ENCODE results near the gene DDX27.
"Not testable (repeated sequence)": the region's sequence is repeated elsewhere in the genome, so short reads cannot be mapped to it uniquely, and the experiment has no call there.

Gene DDX27, protein sequence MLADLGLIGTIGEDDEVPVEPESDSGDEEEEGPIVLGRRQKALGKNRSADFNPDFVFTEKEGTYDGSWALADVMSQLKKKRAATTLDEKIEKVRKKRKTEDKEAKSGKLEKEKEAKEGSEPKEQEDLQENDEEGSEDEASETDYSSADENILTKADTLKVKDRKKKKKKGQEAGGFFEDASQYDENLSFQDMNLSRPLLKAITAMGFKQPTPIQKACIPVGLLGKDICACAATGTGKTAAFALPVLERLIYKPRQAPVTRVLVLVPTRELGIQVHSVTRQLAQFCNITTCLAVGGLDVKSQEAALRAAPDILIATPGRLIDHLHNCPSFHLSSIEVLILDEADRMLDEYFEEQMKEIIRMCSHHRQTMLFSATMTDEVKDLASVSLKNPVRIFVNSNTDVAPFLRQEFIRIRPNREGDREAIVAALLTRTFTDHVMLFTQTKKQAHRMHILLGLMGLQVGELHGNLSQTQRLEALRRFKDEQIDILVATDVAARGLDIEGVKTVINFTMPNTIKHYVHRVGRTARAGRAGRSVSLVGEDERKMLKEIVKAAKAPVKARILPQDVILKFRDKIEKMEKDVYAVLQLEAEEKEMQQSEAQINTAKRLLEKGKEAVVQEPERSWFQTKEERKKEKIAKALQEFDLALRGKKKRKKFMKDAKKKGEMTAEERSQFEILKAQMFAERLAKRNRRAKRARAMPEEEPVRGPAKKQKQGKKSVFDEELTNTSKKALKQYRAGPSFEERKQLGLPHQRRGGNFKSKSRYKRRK

GRCh38 chr20:49219091-49219923 lies at the start of gene DDX27:
DDX27 (plus strand) TSS chr20:49219416; CDS start chr20:49219449, 33 bp downstream.
- DNase-seq (ENCODE audit: low read depth in 2 of 2) = peak; percentile 94 to 95

DNA sequence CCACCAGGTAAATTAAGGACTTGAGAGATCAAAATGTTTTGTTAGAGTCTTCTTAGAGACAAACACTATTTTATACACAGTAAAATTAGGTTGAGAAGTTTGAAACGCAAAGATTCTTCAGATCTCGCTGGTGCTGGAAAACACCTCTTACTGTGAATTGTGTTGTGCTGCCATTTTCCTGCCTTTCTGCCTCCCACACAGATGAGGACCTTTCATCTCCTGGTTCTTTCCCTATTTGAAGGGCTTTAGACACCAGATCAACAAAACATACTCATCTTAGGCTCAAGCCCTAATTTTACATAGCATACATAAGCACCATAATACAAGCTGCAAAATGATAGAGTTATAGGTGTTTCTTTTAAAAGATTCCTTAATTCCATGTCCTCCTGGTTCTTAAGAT lies 49.7 kb upstream of the DDX27 start:
- no peak for DNase-seq (ENCODE audit: low read depth in 2 of 2)

- DNase-seq (ENCODE audit: low read depth in 2 of 2) = no peak
Observed at GRCh38 chr20:49170714-49171113, 48.5 kb upstream of the DDX27 start.

GRCh38 chr20:49171909-49172308 lies 47.3 kb upstream of the DDX27 start:
- DNase-seq (ENCODE audit: low read depth in 2 of 2) = no peak

DNA sequence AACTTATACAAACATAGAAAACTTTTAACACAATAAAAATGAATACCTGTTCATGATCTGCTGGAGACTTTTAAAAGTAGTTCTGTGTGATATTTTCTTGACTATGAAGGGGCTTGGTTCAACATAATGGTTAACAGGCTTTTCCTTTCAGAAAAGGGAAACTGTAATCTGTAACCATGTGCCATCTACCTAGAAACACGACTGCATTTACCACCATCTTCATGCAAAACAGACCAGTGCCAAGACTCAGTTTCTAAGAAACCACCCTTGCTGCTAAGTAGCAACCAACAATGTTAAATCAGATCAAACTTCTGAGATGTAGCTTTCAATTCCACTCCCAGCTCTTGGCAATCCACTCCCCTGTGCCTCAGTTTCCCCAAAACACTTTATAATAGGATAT lies 46.8 kb upstream of the DDX27 start:
- no peak for DNase-seq (ENCODE audit: low read depth in 2 of 2)

DNA sequence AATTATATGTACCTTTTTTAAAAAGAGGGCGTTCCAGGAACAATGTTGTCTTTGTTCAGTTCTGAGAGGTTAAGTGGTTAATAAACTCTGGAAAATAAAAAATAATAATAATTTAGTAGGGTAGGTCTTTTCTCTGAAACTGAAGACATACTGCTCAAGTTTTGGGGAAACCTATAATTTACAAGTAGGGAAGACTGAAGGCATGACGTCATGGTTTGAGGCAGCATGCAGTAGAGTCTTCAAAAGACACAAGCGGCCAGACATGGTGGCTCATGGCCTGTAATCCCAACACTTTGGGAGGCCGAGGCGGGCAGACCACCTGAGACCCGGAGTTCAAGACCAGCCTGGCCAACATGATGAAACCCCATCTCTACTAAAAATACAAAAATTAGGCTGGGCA lies 45.0 kb upstream of the DDX27 start:
- no peak for DNase-seq (ENCODE audit: low read depth in 2 of 2)

- DNase-seq (ENCODE audit: low read depth in 2 of 2) = no peak
Observed at GRCh38 chr20:49179368-49180277, 39.6 kb upstream of the DDX27 start.

DNA sequence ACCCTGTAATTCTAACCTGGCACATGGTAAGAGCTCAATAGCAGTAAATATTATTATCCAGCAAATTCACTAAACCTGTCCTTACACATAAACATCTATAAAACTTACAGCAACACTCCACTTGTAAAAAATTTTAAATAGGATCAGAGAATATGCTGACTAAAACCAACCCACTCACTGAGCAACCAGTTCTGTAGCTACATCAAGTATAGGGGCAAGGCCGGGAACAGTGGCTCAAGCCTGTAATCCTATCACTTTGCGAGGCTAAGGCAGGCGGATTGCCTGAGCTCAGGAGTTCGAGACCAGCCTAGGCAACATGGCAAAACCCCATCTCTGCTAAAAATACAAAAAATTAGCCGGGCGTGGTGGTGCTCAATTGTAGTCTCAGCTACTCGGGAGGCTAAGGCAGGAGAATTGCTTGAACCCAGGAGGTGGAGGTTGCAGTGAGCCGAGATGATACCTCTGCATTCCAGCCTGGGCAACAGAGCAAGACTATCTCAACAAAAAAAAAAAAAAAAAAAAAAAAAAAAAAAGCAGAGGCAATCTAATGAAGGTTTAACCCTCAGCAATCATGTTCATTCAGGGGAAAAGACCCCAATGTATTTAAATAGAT lies 37.8 kb upstream of the DDX27 start:
- DNase-seq (ENCODE audit: low read depth in 2 of 2) = no peak

DNA sequence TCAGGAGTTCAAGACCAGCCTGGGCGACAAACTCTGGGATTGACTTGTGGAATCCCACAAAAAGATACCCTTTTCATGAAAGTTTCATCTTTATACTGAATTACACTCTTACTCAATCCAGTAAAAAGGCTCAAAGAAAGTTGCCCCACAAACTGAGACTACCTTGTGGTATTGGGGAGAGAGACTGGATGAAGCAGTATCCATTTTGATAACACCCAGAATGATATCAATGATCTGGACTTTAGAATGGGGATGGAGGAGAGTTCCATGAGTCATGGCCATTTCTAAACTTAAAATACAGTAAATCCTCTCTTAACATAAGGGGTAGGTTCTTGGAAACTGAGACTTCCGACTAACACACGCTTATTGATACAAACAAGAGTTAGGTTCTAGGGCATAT lies 35.8 kb upstream of the DDX27 start:
- DNase-seq (ENCODE audit: low read depth in 2 of 2) = no peak

DNA sequence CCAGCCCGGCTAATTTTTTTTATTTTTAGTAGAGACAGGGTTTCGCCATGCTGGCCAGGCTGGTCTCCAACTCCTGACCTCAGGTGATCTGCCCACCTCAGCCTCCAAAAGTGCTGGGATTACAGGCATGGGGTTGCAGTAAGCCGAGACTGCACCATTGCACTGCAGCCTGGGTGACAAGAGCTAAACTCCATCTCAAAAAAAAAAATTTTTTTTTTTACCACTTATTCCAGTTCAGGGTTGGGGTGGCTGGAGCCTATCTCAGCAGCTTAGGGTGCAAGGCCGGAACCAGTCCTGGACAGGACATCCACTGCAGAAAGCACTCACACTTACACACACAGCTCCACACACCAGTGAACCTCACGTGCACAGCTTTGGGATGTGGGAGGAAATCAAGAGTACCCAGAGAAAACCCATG lies 35.1 kb upstream of the DDX27 start:
- not testable (repeated sequence) for DNase-seq (ENCODE audit: low read depth in 2 of 2)

DNA sequence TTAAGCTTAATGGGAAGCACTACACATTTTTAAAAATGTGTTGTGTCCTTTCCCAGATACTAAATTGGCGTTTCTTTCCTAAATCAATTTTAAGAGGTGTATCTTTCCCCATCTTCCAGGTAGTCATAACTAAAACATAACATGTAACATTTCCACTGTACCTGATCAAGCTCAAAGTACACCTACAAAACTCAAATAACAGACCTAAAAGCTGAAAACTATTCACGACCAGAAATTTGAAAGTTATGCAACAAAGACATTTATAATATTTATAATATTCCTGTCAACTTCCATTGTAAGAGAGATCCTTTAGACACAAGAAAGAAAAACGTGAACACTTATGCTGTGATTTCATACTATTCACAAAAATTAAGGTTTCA lies 34.5 kb upstream of the DDX27 start:
- DNase-seq (ENCODE audit: low read depth in 2 of 2) = no peak

- no peak for DNase-seq (ENCODE audit: low read depth in 2 of 2)
Observed at GRCh38 chr20:49185071-49185761, 34.0 kb upstream of the DDX27 start.

DNA sequence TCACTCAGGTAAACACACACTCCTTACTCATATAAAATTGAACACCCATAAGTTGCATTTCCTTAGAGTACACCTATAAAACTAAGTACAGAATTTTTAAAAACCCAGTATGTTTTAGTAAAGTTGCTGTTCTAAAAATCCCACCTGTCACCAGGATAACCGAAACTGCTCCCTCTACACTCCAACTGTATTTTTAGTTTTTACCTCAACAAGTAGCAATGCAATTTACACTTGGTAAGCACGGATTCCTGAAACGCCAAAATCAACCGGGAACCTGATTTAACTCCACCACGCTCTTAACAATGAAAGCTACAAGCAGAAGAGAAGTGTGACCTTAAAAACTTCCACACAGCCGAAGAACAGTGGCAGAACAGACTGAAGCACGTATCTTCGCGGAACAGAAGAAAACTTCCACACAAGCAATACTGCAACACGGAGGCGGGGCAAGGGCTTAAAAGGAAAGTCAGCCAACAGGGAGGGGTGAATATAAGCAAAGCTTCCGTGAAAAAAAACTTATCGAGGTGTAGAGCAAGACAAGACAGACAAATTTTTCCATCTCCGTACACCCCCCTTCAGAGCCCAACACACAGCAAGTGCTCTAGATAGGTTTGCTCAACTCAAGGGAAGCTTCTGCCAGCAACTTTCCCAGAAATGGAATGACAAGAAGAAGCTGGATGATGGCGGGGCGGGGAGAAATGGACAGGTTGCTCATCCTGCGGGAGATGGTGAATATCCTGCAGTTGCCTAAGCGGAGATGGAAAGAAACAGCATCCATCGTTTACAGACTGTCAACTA lies 32.5 kb upstream of the DDX27 start:
- DNase-seq (ENCODE audit: low read depth in 2 of 2) = peak; percentile 47 to 63

- DNase-seq (ENCODE audit: low read depth in 2 of 2) = no peak
Observed at GRCh38 chr20:49187330-49187850, 31.8 kb upstream of the DDX27 start.

- DNase-seq (ENCODE audit: low read depth in 2 of 2) = peak; percentile 88 to 90
Observed at GRCh38 chr20:49187851-49188641, 31.2 kb upstream of the DDX27 start, which contains the start of gene STAU1. STAU1 (minus strand) TSS chr20:49188334; CDS start chr20:49166201, 22,133 bp downstream.

DNA sequence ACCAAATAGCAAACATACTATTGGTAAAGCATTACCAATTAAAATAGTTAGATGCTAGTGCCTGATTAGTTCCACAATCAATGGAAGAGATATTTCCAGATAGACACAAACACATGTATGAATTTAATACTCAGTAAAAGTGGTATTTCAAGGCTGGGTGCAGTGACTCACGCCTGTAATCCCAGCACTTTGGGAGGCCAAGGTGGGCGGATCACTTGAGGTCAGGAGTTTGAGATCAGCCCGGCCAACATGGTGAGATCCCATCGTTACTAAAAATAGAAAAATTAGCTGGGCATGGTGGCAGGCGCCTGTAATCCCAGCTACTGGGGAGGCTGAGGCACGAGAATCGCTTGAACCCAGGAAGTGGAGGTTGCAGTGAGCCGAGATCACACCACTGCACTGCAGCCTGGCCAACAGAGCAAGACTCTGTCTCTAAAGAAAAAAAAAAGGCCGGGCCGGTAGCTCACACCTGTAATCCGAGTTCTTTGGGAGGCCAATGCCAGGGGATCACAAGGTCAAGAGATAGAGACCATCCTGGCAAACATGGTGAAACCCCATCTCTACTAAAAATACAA lies 26.2 kb upstream of the DDX27 start:
- DNase-seq (ENCODE audit: low read depth in 2 of 2) = not testable (repeated sequence)

- DNase-seq (ENCODE audit: low read depth in 2 of 2) = no peak
Observed at GRCh38 chr20:49199729-49200293, 19.4 kb upstream of the DDX27 start.

Measured in stimulated activated CD4-positive, alpha-beta T cell treated with anti-CD3 and anti-CD28 coated beads, Interleukin-15, amount 100 ng/mL, for 48 hours (primary cell).